Adrenal gland (tissue), 12 donors: ENCODE measurements around the gene CNOT6. TPM values are rescaled to one million over a fixed set of nuclear protein-coding genes. Genes with fewer than 3 reads are reported as not detected.

Experiments
- DNase-seq, 7 donors: peaks; one replicate each; pipeline ENCODE4 v3.0.0-alpha.2; 2019 to 2020
- H3K27ac ChIP-seq, 5 donors: fragments of 200-600 bp; sonication (generic) in 4 of 5; 1 replicate in 3 of 5; 2 replicates in 2 of 5; pipeline versions ENCODE4 v1.5.1 to v1.8.0; 2016 to 2020; ENCODE audit warnings: mild to moderate bottlenecking in 1 of 5
- H3K27me3 ChIP-seq: fragments of 200-600 bp; 2 replicates; pipeline ENCODE4 v1.8.0; 2021
- H3K36me3 ChIP-seq, 2 donors: fragments of 200-600 bp; replicated peaks in 1 of 2; 1 replicate in 1 of 2; 2 replicates in 1 of 2; pipeline versions ENCODE4 v1.5.1 to v1.8.0; 2018 to 2022
- H3K4me1 ChIP-seq, 2 donors: fragments of 200-600 bp; replicated peaks in 1 of 2; 1 replicate in 1 of 2; 2 replicates in 1 of 2; pipeline versions ENCODE4 v1.5.1 to v1.8.0; 2018 to 2021
- H3K4me3 ChIP-seq, 4 donors: fragments of 200-600 bp; sonication (generic) in 3 of 4; one replicate each; pipeline ENCODE4 v1.5.1; 2016 to 2018
- H3K9me3 ChIP-seq, 3 donors: fragments of 200-600 bp; sonication (generic) in 1 of 3; replicated peaks in 1 of 3; 1 replicate in 2 of 3; 2 replicates in 1 of 3; pipeline versions ENCODE4 v1.5.1 to v1.8.0; 2016 to 2021
- POLR2A ChIP-seq, 2 donors: fragments of 450-650 bp; IDR thresholded peaks; one replicate each; pipeline ENCODE4 v1.6.1; 2017; ENCODE audit warnings: antibody characterized with exemption in 2 of 2, mild to moderate bottlenecking in 2 of 2, moderate library complexity in 1 of 2
- WGBS, 4 donors: extraction: QIAGEN DNeasy Blood & Tissue Kit in 2 of 4; methylation state at CpG; one replicate each; pipeline versions ENCODE4 v1.1.5 to v1.1.7; 2013 to 2017; 5-methylcytosine and 5-hydroxymethylcytosine counted together
- intact Hi-C, 2 donors: fragments of 100-400 bp; cut with DNase I; formaldehyde crosslinking; loops; one replicate each; pipeline versions ENCODE4 v1.14.1 to v1.15.0; 2022 to 2023
- polyA plus RNA-seq, 3 donors: library from polyadenylated mRNA; stranded (reverse); fragments of 200-250 nt in 2 of 3; fragments of 350-450 nt in 1 of 3; fragmentation: Illumina TruSeq in 1 of 3; extraction: RNeasy Lipid Tissue Mini Kit (QIAGEN cat#74804) in 1 of 3; gene quantifications; one replicate each; pipeline ENCODE4 v1.2.3, GENCODE V29; 2013 to 2014
- total RNA-seq, 9 donors: library from RNA; depleted of rRNA in 4 of 9; stranded (reverse); fragments of >200 nt in 4 of 9; fragments of 120-200 nt in 1 of 9; fragmentation: NEBNext Ultra II Directional in 1 of 9; extraction: Animal tissue kit (Norgen Biotek cat#: 25700) in 1 of 9; gene quantifications; one replicate each; pipeline versions ENCODE4 v1.1.0 to v1.2.4, GENCODE V29; 2013 to 2023
- TF ChIP-seq, protein P1 (sequence below), 6 experiments: fragments of 450-650 bp in 4 of 6; fragments of 200-600 bp in 2 of 6; sonication (generic) in 1 of 6; IDR thresholded peaks; 1 replicate in 5 of 6; 2 replicates in 1 of 6; pipeline versions ENCODE4 v1.5.1 to v1.8.0; 2016 to 2021; ENCODE audit warnings: antibody characterized with exemption in 6 of 6, mild to moderate bottlenecking in 2 of 6, moderate library complexity in 1 of 6
- donor health status: healthy with polysubstance abuse.
- donor health status: Bipolar disorder and iron deficiency.
- donor health status: DM: yes; HTN: yes; CAD: no.
- donor health status: DM: no; HTN: no; CAD: no.
- donor health status: DM: no; HTN: no; CAD: no.
- donor health status: DM: yes; HTN: yes; CAD: no.

The CNOT6 gene
- total and polyA plus RNA-seq, 12 donors = 4.4 to 19.9 (median 11.5) TPM

- Histone ChIP-seq H3K36me3 (no peaks in the 10 kb centered on the region), H3K4me3 (no peak overlapping the region), H3K4me1 (no peaks in the 10 kb centered on the region), H3K9me3 (no peaks in the 10 kb centered on the region), H3K27me3 (no peaks in the 10 kb centered on the region), H3K27ac (no peak overlapping the region)
- no peak for TF ChIP-seq POLR2A (IDR thresholded peaks at IDR 0.05)
- TF ChIP-seq, protein P1, sequence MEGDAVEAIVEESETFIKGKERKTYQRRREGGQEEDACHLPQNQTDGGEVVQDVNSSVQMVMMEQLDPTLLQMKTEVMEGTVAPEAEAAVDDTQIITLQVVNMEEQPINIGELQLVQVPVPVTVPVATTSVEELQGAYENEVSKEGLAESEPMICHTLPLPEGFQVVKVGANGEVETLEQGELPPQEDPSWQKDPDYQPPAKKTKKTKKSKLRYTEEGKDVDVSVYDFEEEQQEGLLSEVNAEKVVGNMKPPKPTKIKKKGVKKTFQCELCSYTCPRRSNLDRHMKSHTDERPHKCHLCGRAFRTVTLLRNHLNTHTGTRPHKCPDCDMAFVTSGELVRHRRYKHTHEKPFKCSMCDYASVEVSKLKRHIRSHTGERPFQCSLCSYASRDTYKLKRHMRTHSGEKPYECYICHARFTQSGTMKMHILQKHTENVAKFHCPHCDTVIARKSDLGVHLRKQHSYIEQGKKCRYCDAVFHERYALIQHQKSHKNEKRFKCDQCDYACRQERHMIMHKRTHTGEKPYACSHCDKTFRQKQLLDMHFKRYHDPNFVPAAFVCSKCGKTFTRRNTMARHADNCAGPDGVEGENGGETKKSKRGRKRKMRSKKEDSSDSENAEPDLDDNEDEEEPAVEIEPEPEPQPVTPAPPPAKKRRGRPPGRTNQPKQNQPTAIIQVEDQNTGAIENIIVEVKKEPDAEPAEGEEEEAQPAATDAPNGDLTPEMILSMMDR (IDR thresholded peaks at IDR 0.05) = no peak
- WGBS, 4 donors = 67 to 86% (median 82%) methylated on average over 2 of the region's 2 CpGs
- intact Hi-C loops = loop anchor here (5.0 to 10.0 kb wide), 2 partner anchors 175 to 342 kb away; partner anchors contain the start of gene MAPK9 (in 1 of the 2)
- no peak for DNase-seq
Measured at GRCh38 chr5:180469586-180469865, 24.7 kb upstream of the CNOT6 start.

- TF ChIP-seq, protein P1 (IDR thresholded peaks at IDR 0.05) = no peak
- no peak for TF ChIP-seq POLR2A (IDR thresholded peaks at IDR 0.05)
- 56 to 90% (median 76%) methylated on average over 1 of the region's 1 CpG for WGBS, 4 donors
Measured at GRCh38 chr5:180469866-180470265, 24.3 kb upstream of the CNOT6 start.

GRCh38 chr5:180470361-180470760 lies 23.8 kb upstream of the CNOT6 start:
- Histone ChIP-seq H3K4me1 (no peaks in the 10 kb centered on the region), H3K9me3 (no peaks in the 10 kb centered on the region), H3K36me3 (no peaks in the 10 kb centered on the region), H3K27ac (no peak overlapping the region), H3K4me3 (no peak overlapping the region), H3K27me3 (no peaks in the 10 kb centered on the region)
- intact Hi-C loops = loop anchor here in 1 of 2 donors (2.0 to 5.0 kb wide), 2 partner anchors 178 to 258 kb away; partner anchors contain the start of gene MAPK9
- TF ChIP-seq POLR2A (IDR thresholded peaks at IDR 0.05) = no peak
- 52 to 76% (median 66%) methylated on average over 8 to 11 of the region's 11 CpGs for WGBS, 4 donors
- peak in 1 of 7 donors; percentile 9 for DNase-seq

More at GRCh38 chr5:180469866-180470265, 24.3 kb upstream of the CNOT6 start:
- H3K9me3 ChIP-seq = no peaks in the 10 kb centered on the region
- no peaks in the 10 kb centered on the region for H3K27me3 ChIP-seq
- H3K4me1 ChIP-seq = no peaks in the 10 kb centered on the region
- no peak overlapping the region for H3K27ac ChIP-seq
- DNase-seq = no peak
- no peaks in the 10 kb centered on the region for H3K36me3 ChIP-seq
- intact Hi-C loops = loop anchor here (2.0 to 10.0 kb wide), 4 partner anchors 175 to 343 kb away; partner anchors contain the start of gene MAPK9 (in 2 of the 2)
- H3K4me3 ChIP-seq = no peak overlapping the region

DNA sequence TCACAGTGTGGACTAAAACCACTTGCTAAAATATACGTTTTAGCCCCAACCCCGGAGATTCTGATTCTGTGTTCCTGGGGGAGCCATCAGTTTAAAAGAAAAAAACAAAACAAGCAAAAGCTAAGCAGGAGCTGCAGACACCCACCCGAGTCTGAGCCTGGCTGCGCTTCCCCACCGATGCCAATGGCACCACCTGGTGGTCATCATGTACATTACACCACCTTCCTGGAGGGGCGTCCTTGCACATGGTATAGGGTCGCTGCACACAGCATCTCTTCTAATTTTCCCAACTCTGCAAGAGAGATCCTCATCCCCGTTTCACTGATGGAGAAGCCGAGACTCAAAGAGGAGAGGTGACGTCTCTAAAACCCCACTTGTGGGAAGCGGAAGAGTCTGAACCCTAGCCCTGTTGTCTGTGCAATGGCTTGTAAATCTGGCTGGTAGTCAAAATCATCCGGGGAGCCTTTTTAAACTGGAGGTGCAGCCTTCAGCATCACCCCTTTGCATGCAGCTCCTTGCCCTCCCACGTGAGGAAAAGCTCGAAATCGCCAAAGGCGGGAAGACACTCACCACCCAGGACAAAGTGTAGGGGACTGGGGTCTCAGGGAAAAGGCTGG lies 23.1 kb upstream of the CNOT6 start:
- peak; percentile 36 to 64 (median 52) for DNase-seq
- intact Hi-C loops = loop anchor here in 1 of 2 donors (2.0 to 5.0 kb wide), 2 partner anchors 178 to 259 kb away; partner anchors contain the start of gene MAPK9
- WGBS, 4 donors = 20 to 27% (median 23%) methylated on average over 14 to 16 of the region's 16 CpGs

More for the DNA sequence above, 23.1 kb upstream of the CNOT6 start:
- TF ChIP-seq, protein P1 (IDR thresholded peaks at IDR 0.05) = peak; percentile 69 to 92 (median 86)
- TF ChIP-seq POLR2A (IDR thresholded peaks at IDR 0.05) = no peak
- Histone ChIP-seq H3K4me3 (no peak overlapping the region), H3K9me3 (no peaks in the 10 kb centered on the region), H3K27ac (no peak overlapping the region), H3K4me1 (no peaks in the 10 kb centered on the region), H3K27me3 (no peaks in the 10 kb centered on the region), H3K36me3 (no peaks in the 10 kb centered on the region)
